Spleen (tissue), 11 donors: ENCODE measurements around the gene GLS. TPM values are rescaled to one million over a fixed set of nuclear protein-coding genes. Genes with fewer than 3 reads are reported as not detected.
"Not testable (repeated sequence)": the region's sequence is repeated elsewhere in the genome, so short reads cannot be mapped to it uniquely, and the experiment has no call there.

ENCODE experiments used
- DNase-seq: peaks from one replicate; pipeline ENCODE4 v3.0.0-alpha.2; 2020
- H3K27ac ChIP-seq, 8 donors: fragments of 200-600 bp; sonication (generic) in 7 of 8; 1 replicate in 4 of 8; 2 replicates in 4 of 8; pipeline versions ENCODE4 v1.5.0 to v1.8.0; 2016 to 2021; ENCODE audit warnings: inconsistent platforms in 4 of 8, mild to moderate bottlenecking in 4 of 8, moderate library complexity in 1 of 8
- H3K27me3 ChIP-seq, 7 donors: fragments of 200-600 bp; sonication (generic) in 6 of 7; replicated peaks in 1 of 7; 1 replicate in 4 of 7; 2 replicates in 3 of 7; pipeline versions ENCODE4 v1.5.0 to v1.8.0; 2016 to 2021; ENCODE audit warnings: inconsistent platforms in 3 of 7, mild to moderate bottlenecking in 1 of 7
- H3K36me3 ChIP-seq, 6 donors: fragments of 200-600 bp; sonication (generic) in 5 of 6; 1 replicate in 4 of 6; 2 replicates in 2 of 6; pipeline versions ENCODE4 v1.5.0 to v1.8.0; 2016 to 2021; ENCODE audit warnings: inconsistent platforms in 2 of 6
- H3K4me1 ChIP-seq, 6 donors: fragments of 200-600 bp; sonication (generic) in 5 of 6; 1 replicate in 3 of 6; 2 replicates in 3 of 6; pipeline versions ENCODE4 v1.5.0 to v1.8.0; 2016 to 2021; ENCODE audit warnings: inconsistent platforms in 3 of 6
- H3K4me3 ChIP-seq, 8 donors: fragments of 200-600 bp; sonication (generic) in 7 of 8; 1 replicate in 4 of 8; 2 replicates in 4 of 8; pipeline versions ENCODE4 v1.5.0 to v1.8.0; 2016 to 2021; ENCODE audit warnings: inconsistent platforms in 4 of 8, mild to moderate bottlenecking in 4 of 8, moderate library complexity in 2 of 8
- H3K9me3 ChIP-seq, 8 donors: fragments of 200-600 bp; sonication (generic) in 7 of 8; 1 replicate in 4 of 8; 2 replicates in 4 of 8; pipeline versions ENCODE4 v1.5.0 to v1.8.0; 2016 to 2021; ENCODE audit warnings: inconsistent platforms in 4 of 8
- CTCF ChIP-seq, 11 experiments: fragments of 200-600 bp in 7 of 11; fragments of 450-650 bp in 4 of 11; sonication (generic) in 4 of 11; IDR thresholded peaks in 8 of 11; conservative IDR thresholded peaks in 3 of 11; 1 replicate in 7 of 11; 2 replicates in 4 of 11; pipeline versions ENCODE4 v1.4.0 to v1.8.0; 2016 to 2021; ENCODE audit warnings: antibody characterized with exemption in 11 of 11, inconsistent platforms in 4 of 11, mild to moderate bottlenecking in 1 of 11
- POLR2A ChIP-seq, 3 donors: fragments of 450-650 bp; IDR thresholded peaks; one replicate each; pipeline ENCODE4 v1.5.1; 2017; ENCODE audit warnings: antibody characterized with exemption in 3 of 3, mild to moderate bottlenecking in 1 of 3
- POLR2AphosphoS5 ChIP-seq, 3 donors: sonication (generic); formaldehyde crosslinking; IDR thresholded peaks; one replicate each; pipeline ENCODE4 v1.5.1; 2017; ENCODE audit warnings: antibody characterized with exemption in 3 of 3
- WGBS, 5 donors: extraction: QIAGEN DNeasy Blood & Tissue Kit in 3 of 5; methylation state at CpG; one replicate each; pipeline versions ENCODE4 v1.1.5 to v1.1.7; 2013 to 2018; 5-methylcytosine and 5-hydroxymethylcytosine counted together
- intact Hi-C: fragments of 100-400 bp; cut with DNase I; formaldehyde crosslinking; loops from one replicate; pipeline ENCODE4 v1.15.0; 2023; ENCODE audit warnings: low total_unique reads
- polyA plus RNA-seq, 3 donors: library from polyadenylated mRNA; stranded (reverse); fragments of 200-250 nt; gene quantifications; one replicate each; pipeline ENCODE4 v1.2.1, GENCODE V29; 2013
- total RNA-seq, 7 donors: library from RNA; depleted of rRNA in 3 of 7; stranded (reverse); fragments of >200 nt in 3 of 7; fragmentation: NEBNext Ultra II Directional in 4 of 7; extraction: Animal tissue kit (Norgen Biotek cat#: 25700) in 4 of 7; gene quantifications; one replicate each; pipeline versions ENCODE4 v1.1.0 to v1.2.1, GENCODE V29; 2016 to 2021
- donor health status: healthy with polysubstance abuse.
- donor health status: DM: no; HTN: no; CAD: no; lungs with moderate emphysema.
- donor health status: DM: no; HTN: no; CAD: no.
- donor health status: Bipolar disorder and iron deficiency.
- donor health status: healthy.
- donor health status: DM: no; HTN: no; CAD: no.
- donor health status: DM: yes; HTN: yes; CAD: no.

The GLS gene
- total and polyA plus RNA-seq, 10 donors = 42.3 to 254 (median 176) TPM

DNA sequence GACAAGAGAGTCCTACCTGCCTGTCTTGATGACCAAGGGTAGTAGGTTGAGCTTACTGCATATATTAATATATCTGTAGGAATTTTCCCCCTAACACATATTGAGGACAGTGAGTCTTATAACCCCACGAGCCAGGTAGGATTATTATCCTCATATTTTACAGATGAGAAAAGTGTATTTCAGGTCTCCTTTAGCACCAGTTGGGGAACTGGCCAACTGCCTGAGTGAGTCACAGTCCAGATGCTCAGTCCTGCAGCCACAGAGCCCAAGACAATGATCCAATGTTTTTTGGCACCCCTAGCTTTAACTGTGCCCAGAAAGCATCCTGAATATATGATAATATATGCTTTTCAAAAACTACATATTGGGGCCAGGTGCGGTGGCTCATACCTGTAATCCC lies 30.8 kb upstream of the GLS start:
- no peak overlapping the region for H3K4me3 ChIP-seq
- WGBS, 5 donors = 83 to 95% (median 90%) methylated on average over 2 of the region's 2 CpGs
- no peak for DNase-seq
- H3K27ac ChIP-seq = no peak overlapping the region
- H3K9me3 ChIP-seq = no peaks in the 10 kb centered on the region
- intact Hi-C loops = no loop called here
- H3K27me3 ChIP-seq = no peaks in the 10 kb centered on the region
- H3K36me3 ChIP-seq = no peaks in the 10 kb centered on the region
- H3K4me1 ChIP-seq = peaks cover 3 to 23% (median 12%) of the 10 kb centered on the region in 6 donors
- TF ChIP-seq POLR2AphosphoS5 (IDR thresholded peaks at IDR 0.05) = no peak
- TF ChIP-seq CTCF (IDR thresholded peaks at IDR 0.05 in 8 of 11, conservative IDR thresholded peaks at IDR 0.05 in 3 of 11) = no peak
- TF ChIP-seq POLR2A (IDR thresholded peaks at IDR 0.05) = no peak

GRCh38 chr2:190853022-190853421 lies 27.6 kb upstream of the GLS start:
- DNase-seq, H3K27me3 ChIP-seq, H3K27ac ChIP-seq, H3K4me3 ChIP-seq, intact Hi-C loops, H3K9me3 ChIP-seq, H3K36me3 ChIP-seq: not testable (repeated sequence)
- peaks cover 0 to 14% (median 5%) of the 10 kb centered on the region in 6 donors for H3K4me1 ChIP-seq
- whole genome bisulfite sequencing, 5 donors = 72 to 97% (median 89%) methylated on average over 4 of the region's 4 CpGs

DNA sequence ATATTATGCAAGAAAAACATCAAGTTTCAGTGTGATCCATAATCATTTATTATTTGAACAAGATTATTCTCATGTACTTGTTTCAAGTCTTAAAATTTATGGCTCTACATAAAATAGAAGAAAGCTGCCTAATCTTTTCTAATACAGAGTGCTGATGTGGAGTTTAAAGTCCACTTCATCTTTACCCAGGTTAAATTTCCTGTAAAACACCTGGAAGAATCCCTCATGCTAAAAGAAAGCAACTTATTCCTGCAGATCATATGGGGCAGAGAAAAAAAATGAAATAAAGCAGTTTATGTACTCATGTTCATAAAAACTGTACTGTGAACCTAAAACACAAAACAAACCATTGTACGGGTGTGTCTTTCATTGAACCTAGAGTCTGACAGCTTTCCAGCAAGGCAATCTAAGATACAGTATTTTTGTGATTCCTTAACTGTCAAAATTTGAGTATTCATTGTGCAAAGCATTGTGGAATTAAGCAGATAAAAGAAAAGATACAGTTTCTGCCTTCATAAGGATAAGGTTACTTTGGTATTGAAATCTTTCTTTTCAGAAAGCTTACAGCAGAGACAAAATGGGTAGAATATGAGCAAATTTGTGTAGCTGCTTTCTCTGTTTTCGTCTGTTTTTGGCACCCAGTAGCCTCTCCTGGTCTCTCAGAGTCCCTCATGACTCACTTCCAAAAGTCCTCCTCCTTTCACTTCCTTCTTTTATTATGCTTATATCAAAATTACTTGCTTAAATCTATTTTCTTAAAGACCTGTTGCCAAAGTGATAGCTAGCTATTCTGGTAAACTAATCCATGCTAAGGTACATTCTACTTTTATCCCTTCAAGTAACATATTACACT lies 26.9 kb upstream of the GLS start:
- H3K36me3 ChIP-seq = no peaks in the 10 kb centered on the region
- no peaks in the 10 kb centered on the region for H3K27me3 ChIP-seq
- no peaks in the 10 kb centered on the region for H3K9me3 ChIP-seq
- TF ChIP-seq POLR2AphosphoS5 (IDR thresholded peaks at IDR 0.05) = no peak
- no peak for TF ChIP-seq POLR2A (IDR thresholded peaks at IDR 0.05)
- TF ChIP-seq CTCF (IDR thresholded peaks at IDR 0.05 in 8 of 11, conservative IDR thresholded peaks at IDR 0.05 in 3 of 11) = no peak
- no peak for DNase-seq
- intact Hi-C loops = no loop called here
- no peak overlapping the region for H3K4me3 ChIP-seq
- WGBS, 5 donors = 50 to 60% (median 57%) methylated on average over 2 of the region's 2 CpGs
- peaks cover 0 to 12% (median 1%) of the 10 kb centered on the region in 6 donors for H3K4me1 ChIP-seq
- H3K27ac ChIP-seq = no peak overlapping the region

DNA sequence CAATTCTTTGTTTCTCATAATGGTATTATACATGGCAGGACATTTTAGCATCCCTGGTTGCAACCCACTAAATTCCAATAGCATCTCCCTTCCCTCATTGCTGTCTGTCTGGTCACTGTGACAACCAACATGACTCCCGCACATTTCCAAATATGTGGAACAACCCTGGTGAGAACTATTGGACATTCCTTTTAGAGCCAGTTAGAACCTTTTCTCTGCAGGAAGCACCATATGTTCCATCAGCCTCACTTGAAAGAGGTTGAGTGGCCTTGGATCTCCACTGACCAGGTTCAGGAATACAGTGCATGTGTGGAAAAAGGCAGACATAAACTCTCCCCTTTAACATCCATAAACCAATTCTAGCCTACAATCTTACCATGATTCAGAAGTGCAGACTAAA lies 25.9 kb upstream of the GLS start:
- H3K27me3 ChIP-seq = no peaks in the 10 kb centered on the region
- H3K27ac ChIP-seq = no peak overlapping the region
- TF ChIP-seq CTCF (IDR thresholded peaks at IDR 0.05 in 8 of 11, conservative IDR thresholded peaks at IDR 0.05 in 3 of 11) (no peak), POLR2A (IDR thresholded peaks at IDR 0.05) (no peak)
- no peak for DNase-seq
- WGBS, 5 donors = 85 to 100% (median 97%) methylated on average over 1 of the region's 1 CpG
- no peaks in the 10 kb centered on the region for H3K36me3 ChIP-seq
- no peak overlapping the region for H3K4me3 ChIP-seq
- H3K9me3 ChIP-seq = no peaks in the 10 kb centered on the region
- peaks cover 0 to 12% (median 1%) of the 10 kb centered on the region in 6 donors for H3K4me1 ChIP-seq
- intact Hi-C loops = no loop called here
